OCI-M2 (cell line): Measurements from ENCODE around the gene SRD5A1.

Experiments used
- DNase-seq: peaks from one replicate; lab custom pipeline; 2025; ENCODE audit not compliant: unreplicated experiment; lab: John Stamatoyannopoulos, UW

The SRD5A1 gene

GRCh38 chr5:6723816-6724300 lies 90.6 kb downstream of the SRD5A1 start:
- DNase-seq: no peak
